HFFc6 (cell line): ENCODE measurements around the gene KNDC1. TPM values are rescaled to one million over a fixed set of nuclear protein-coding genes. Genes with fewer than 3 reads are reported as not detected.

Source experiments
- DNase-seq: peaks from one replicate; pipeline ENCODE4 v3.0.0-alpha.2; 2018
- H3K27ac Mint-ChIP-seq: 2 replicates; pipeline ENCODE4 v1.8.0; 2020; ENCODE audit warnings: mild to moderate bottlenecking, mixed read lengths
- H3K27me3 Mint-ChIP-seq: 2 replicates; pipeline ENCODE4 v1.8.0; 2021; ENCODE audit warnings: mild to moderate bottlenecking, moderate library complexity, mixed read lengths; ENCODE audit not compliant: insufficient read depth
- H3K36me3 Mint-ChIP-seq: 2 replicates; pipeline ENCODE4 v1.8.0; 2021; ENCODE audit warnings: low read depth, mixed read lengths
- H3K4me1 Mint-ChIP-seq: 2 replicates; pipeline ENCODE4 v1.8.0; 2020; ENCODE audit warnings: low read depth, mixed read lengths
- H3K4me3 Mint-ChIP-seq: 2 replicates; pipeline ENCODE4 v1.8.0; 2020; ENCODE audit warnings: mild to moderate bottlenecking, moderate library complexity, mixed read lengths
- H3K9me3 Mint-ChIP-seq: 2 replicates; pipeline ENCODE4 v1.8.0; 2020; ENCODE audit warnings: mild to moderate bottlenecking, mixed read lengths
- CTCF ChIP-seq: fragments of 200-600 bp; sonication (generic); IDR thresholded peaks from 2 replicates; pipeline ENCODE4 v1.5.0; 2021; ENCODE audit warnings: antibody characterized with exemption, mild to moderate bottlenecking
- total RNA-seq, 6 experiments: library from RNA; stranded (reverse); fragmentation: NEBNext Ultra II Directional; extraction: Animal tissue kit (Norgen Biotek cat#: 25700); gene quantifications; 2 replicates in 1 of 6; 3 replicates in 5 of 6; pipeline ENCODE4 v1.2.3, GENCODE V29; 2021

Gene KNDC1
- total RNA-seq, 6 experiments from 2014 or later: 0.05 to 1.00 (median 0.28) TPM; not detected in 3

GRCh38 chr10:133225707-133226191 lies 65.7 kb downstream of the KNDC1 start:
- TF ChIP-seq CTCF: no peak
- no peak for DNase-seq

DNA sequence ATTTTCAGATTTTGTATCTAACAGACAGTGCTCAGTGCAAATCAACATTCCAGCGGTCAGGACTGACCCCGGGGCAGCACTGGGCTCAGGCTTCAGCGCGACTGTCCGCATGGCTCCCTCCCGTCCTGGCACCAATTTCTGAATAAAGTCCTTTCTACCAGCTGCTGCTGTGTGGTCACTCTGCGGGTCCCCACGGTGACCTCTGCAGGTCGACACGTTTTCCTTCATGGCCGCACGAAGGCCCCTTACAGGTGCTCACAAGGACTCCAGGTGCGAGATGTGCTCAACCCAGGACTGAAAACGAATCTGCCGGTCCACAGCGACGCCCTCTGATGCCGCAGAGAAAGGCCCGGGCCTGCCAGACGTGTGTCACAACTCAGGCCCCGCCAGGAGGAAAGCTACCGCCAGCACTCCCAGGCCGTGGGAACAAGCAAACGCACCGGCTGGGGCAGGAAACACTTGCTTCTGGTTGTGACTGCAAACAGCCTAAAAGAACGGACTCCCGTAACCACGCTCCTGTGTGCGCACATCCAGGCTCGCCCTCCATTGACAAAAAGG lies 66.3 kb downstream of the KNDC1 start:
- Mint-ChIP-seq H3K4me3 (no peak overlapping the region), H3K4me1 (no peaks in the 10 kb centered on the region), H3K36me3 (no peaks in the 10 kb centered on the region), H3K27ac (no peak overlapping the region), H3K9me3 (no peaks in the 10 kb centered on the region), H3K27me3 (peaks cover 15% of the 10 kb centered on the region)
- DNase-seq: no peak
- TF ChIP-seq CTCF: no peak

More at GRCh38 chr10:133225707-133226191, 65.7 kb downstream of the KNDC1 start:
- Mint-ChIP-seq H3K27ac (no peak overlapping the region), H3K4me3 (no peak overlapping the region), H3K9me3 (peaks cover 3% of the 10 kb centered on the region; the same call in 1 of the 2 replicates), H3K27me3 (peaks cover 15% of the 10 kb centered on the region), H3K36me3 (no peaks in the 10 kb centered on the region), H3K4me1 (no peaks in the 10 kb centered on the region)

GRCh38 chr10:133227256-133227655 lies 67.2 kb downstream of the KNDC1 start:
- no peak for TF ChIP-seq CTCF
- Mint-ChIP-seq H3K9me3 (no peaks in the 10 kb centered on the region), H3K27ac (no peak overlapping the region), H3K4me3 (no peak overlapping the region), H3K4me1 (no peaks in the 10 kb centered on the region), H3K36me3 (no peaks in the 10 kb centered on the region), H3K27me3 (peaks cover 24% of the 10 kb centered on the region)
- no peak for DNase-seq

DNA sequence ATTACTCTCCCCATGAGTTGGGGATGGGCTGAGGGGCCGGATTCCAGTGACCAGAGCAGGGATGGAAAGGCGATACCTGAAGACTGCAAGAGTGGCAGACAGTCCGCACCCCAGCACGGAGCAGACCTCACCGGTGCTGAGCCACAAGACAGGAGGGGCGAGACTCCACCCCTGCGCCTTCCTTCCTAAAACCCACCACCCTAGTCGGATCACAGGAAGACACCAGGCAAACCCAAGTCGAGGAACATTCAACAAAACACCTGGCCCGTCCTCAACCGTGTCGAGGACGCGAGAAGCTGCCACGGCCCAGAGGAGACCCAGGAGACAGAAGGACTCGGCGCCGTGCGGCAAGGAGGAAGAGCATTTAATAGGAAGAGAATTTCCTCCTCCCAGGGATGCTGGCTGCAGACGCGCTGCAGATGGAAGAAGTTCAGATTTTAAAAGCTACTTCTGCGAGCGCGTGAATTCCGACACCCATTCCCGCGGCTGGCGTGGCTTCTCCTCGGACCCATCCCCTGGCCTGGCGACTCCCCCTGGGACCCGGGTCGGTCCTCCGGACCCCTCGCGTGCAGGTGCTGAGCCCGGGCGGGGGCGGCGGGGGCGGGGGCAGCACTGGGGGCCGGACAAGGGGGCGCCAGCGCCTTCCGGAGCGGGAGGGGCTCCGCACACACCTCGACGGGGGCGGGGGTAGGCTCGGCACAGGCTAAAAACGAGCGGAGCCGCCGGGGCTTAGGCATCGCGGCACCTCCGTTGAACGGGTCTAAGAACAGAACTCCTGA lies 69.4 kb downstream of the KNDC1 start:
- Mint-ChIP-seq H3K27me3 (peaks cover 39% of the 10 kb centered on the region), H3K4me1 (no peaks in the 10 kb centered on the region), H3K9me3 (no peaks in the 10 kb centered on the region), H3K36me3 (no peaks in the 10 kb centered on the region), H3K4me3 (no peak overlapping the region), H3K27ac (no peak overlapping the region)
- DNase-seq: no peak
- TF ChIP-seq CTCF: no peak

- Mint-ChIP-seq H3K4me3 (no peak within 1 kb of the TSS), H3K27me3 (peaks cover 39% of the 10 kb centered on the region), H3K4me1 (no peaks in the 10 kb centered on the region), H3K9me3 (no peaks in the 10 kb centered on the region), H3K27ac (no peak within 1 kb of the TSS), H3K36me3 (no peaks in the 10 kb centered on the region)
- no peak for DNase-seq
- no peak for TF ChIP-seq CTCF
These were observed 70.0 kb downstream of the KNDC1 start, which contains the start of gene UTF1 for GRCh38 chr10:133230044-133230361. Gene UTF1 (plus strand): TSS chr10:133230217. CDS start chr10:133230289, 72 bp downstream.
